ENCODE results near the gene GPRC5D. TPM values are rescaled to one million over a fixed set of nuclear protein-coding genes. Genes with fewer than 3 reads are reported as not detected.

Gene GPRC5D
- total and polyA plus RNA-seq, 9 of the 15 experiments (the other 6 are each of a cell fraction or from before 2014, with no cell fraction given): 1.0 to 1.1 TPM; not detected in 7

- WGBS (ENCODE audit: insufficient coverage, low coverage, missing lambda C conversion rate): 19% methylated on average over 10 of the region's 14 CpGs
- Histone ChIP-seq H3K36me3 (ENCODE audit: control insufficient read depth, insufficient read depth, low read length) (no peaks in the 10 kb centered on the region), H3K27me3 (ENCODE audit: control insufficient read depth in 2 of 2, insufficient read depth in 2 of 2, low read length in 2 of 2) (peaks cover 9 to 44% of the 10 kb centered on the region in 2 experiments; a peak in 4 of 5 replicates), H3K4me1 (replicated peaks in 1 of 2; ENCODE audit: control insufficient read depth in 2 of 2, insufficient read depth in 2 of 2, low read length in 2 of 2) (peaks cover 6 to 14% of the 10 kb centered on the region in 2 experiments; a peak in 3 of 5 replicates), H4K20me1 (replicated peaks; ENCODE audit: control insufficient read depth, insufficient read depth, low read length) (no peaks in the 10 kb centered on the region), H2AFZ (ENCODE audit: low read depth, low read length) (no peak overlapping the region), H3K4me2 (ENCODE audit: insufficient read depth, low read length) (no peak overlapping the region), H3K9ac (ENCODE audit: insufficient read depth in 1 of 2, low read depth in 2 of 2, low read length in 2 of 2) (no peak overlapping the region; a peak in 1 of 4 replicates), H3K9me3 (replicated peaks; ENCODE audit: control insufficient read depth, insufficient read depth, low read depth, low read length) (no peaks in the 10 kb centered on the region), H3K27ac (ENCODE audit: extremely low read depth, low read depth, low read length) (no peak overlapping the region), H3K9me1 (ENCODE audit: control insufficient read depth, insufficient read depth, low read length) (no peaks in the 10 kb centered on the region), H3K79me2 (ENCODE audit: control insufficient read depth, insufficient read depth, low read length) (no peaks in the 10 kb centered on the region), H3K4me3 (no peak overlapping the region)
- TF ChIP-seq RFX7 (CRISPR knock-in tag; IDR thresholded peaks at IDR 0.05) (no peak), DLX4 (CRISPR knock-in tag; IDR thresholded peaks at IDR 0.05) (no peak), ZNF263 (CRISPR knock-in tag; IDR thresholded peaks at IDR 0.05; ENCODE audit: borderline replicate concordance) (no peak), CREB1 (IDR thresholded peaks at IDR 0.05) (no peak), CREB1 (CRISPR knock-in tag; IDR thresholded peaks at IDR 0.05) (no peak), ILF3 (IDR thresholded peaks at IDR 0.05; ENCODE audit: borderline replicate concordance) (no peak)
- BruUV-seq (replicated peaks): no TSS peak
- no peak for FAIRE-seq
- intact Hi-C loops (cut with micrococcal nuclease) (no loop called here), in situ Hi-C loops (cut with MboI) (no loop called here)
- DNase-seq (ENCODE audit: extremely low read depth in 1 of 4, low spot score in 3 of 4): no peak
- POLR2A ChIA-PET: interaction anchor here (0.6 to 1.5 kb wide), 2 partner anchors 12 to 62 kb away, joined by 3 read pairs; no protein-coding TSS in a partner anchor
- peak; percentile 20; the same call in 1 of the 3 replicates for ATAC-seq
- CTCF ChIA-PET (ENCODE audit: low intra/inter-chr PET ratio): no interaction called here
These were observed 43.7 kb downstream of the GPRC5D start for GRCh38 chr12:12908252-12908651.
